HepG2 (cell line): ENCODE measurements around the gene ITCH. TPM values are rescaled to one million over a fixed set of nuclear protein-coding genes. Genes with fewer than 3 reads are reported as not detected.

Source experiments
- ATAC-seq: fragments of 200-7000 bp; cut with Tn5 transposase; 3 replicates; pipeline ENCODE4 v1.9.1; 2020; ENCODE audit warnings: mild to moderate bottlenecking, moderate library complexity
- BruUV-seq: library from RNA; stranded (reverse); fragments of 400-500 nt; replicated peaks from 2 replicates; lab custom pipeline; 2021; lab: Mats Ljungman, UMichigan
- CTCF ChIA-PET: fragments of 300-600 bp; formaldehyde crosslinking; extraction: SDS; loops from one replicate; lab custom pipeline; 2021; ENCODE audit warnings: low total read pairs, inconsistent platforms, low intra/inter-chr PET ratio; lab: Yijun Ruan, JAX
- POLR2A ChIA-PET: fragments of 350-600 bp; sonication (Branson Sonifier 250); formaldehyde crosslinking; loops from one replicate; lab custom pipeline; 2020; ENCODE audit warnings: antibody characterized with exemption, inconsistent platforms; lab: Yijun Ruan, JAX
- DNase-seq: peaks from one replicate; pipeline ENCODE4 v3.0.0-alpha.2; 2015; ENCODE audit warnings: low spot score
- FAIRE-seq: peaks from 3 replicates; lab custom pipeline; 2011; peaks lifted over from hg19 to GRCh38; lab: Jason Lieb, UNC
- H2AFZ ChIP-seq: one replicate; pipeline ENCODE4 v1.6.1; 2011; ENCODE audit warnings: low read length, inconsistent platforms
- H3K27ac ChIP-seq: fragments of 300-600 bp; 3 replicates; pipeline ENCODE4 v1.8.0; 2011; ENCODE audit warnings: mixed run types, mild to moderate bottlenecking, mixed read lengths, low read length, inconsistent platforms; ENCODE audit not compliant: insufficient read depth; ENCODE audit errors: extremely low read length
- H3K27me3 ChIP-seq, 2 experiments: fragments of 200-600 bp in 1 of 2; 2 replicates in 1 of 2; 3 replicates in 1 of 2; pipeline versions ENCODE4 v1.6.0 to v1.8.0; 2011; ENCODE audit warnings: low read length in 2 of 2, mild to moderate bottlenecking in 2 of 2, moderate library complexity in 2 of 2, inconsistent platforms in 1 of 2; ENCODE audit not compliant: insufficient read depth in 2 of 2, control insufficient read depth in 1 of 2
- H3K36me3 ChIP-seq, 2 experiments: fragments of 200-600 bp in 1 of 2; replicated peaks in 1 of 2; 2 replicates in 1 of 2; 3 replicates in 1 of 2; pipeline versions ENCODE4 v1.5.1 to v1.8.0; 2011; ENCODE audit warnings: low read length in 2 of 2, inconsistent platforms in 1 of 2; ENCODE audit not compliant: insufficient read depth in 2 of 2, control insufficient read depth in 1 of 2
- H3K4me1 ChIP-seq: 2 replicates; pipeline ENCODE4 v1.5.1; 2012; ENCODE audit warnings: low read length, inconsistent platforms; ENCODE audit not compliant: insufficient read depth
- H3K4me2 ChIP-seq: 2 replicates; pipeline ENCODE4 v1.6.0; 2011; ENCODE audit warnings: low read depth, low read length, inconsistent platforms
- H3K4me3 ChIP-seq, 3 experiments: fragments of 200-600 bp in 1 of 3; sonication (generic), shearing (Covaris generic) in 1 of 3; replicated peaks in 1 of 3; 2 replicates each; pipeline ENCODE4 v1.5.1; 2011 to 2016; ENCODE audit warnings: low read length in 3 of 3, inconsistent platforms in 2 of 3, low read depth in 2 of 3, mild to moderate bottlenecking in 2 of 3, control low read depth in 1 of 3, mixed read lengths in 1 of 3; ENCODE audit not compliant: insufficient read depth in 1 of 3
- H3K79me2 ChIP-seq: one replicate; pipeline ENCODE4 v1.6.1; 2011; ENCODE audit warnings: low read length, inconsistent platforms; ENCODE audit not compliant: insufficient read depth
- H3K9ac ChIP-seq: 2 replicates; pipeline ENCODE4 v1.6.0; 2011; ENCODE audit warnings: mild to moderate bottlenecking, low read depth, low read length, inconsistent platforms; ENCODE audit not compliant: insufficient read depth
- H3K9me3 ChIP-seq: 2 replicates; pipeline ENCODE4 v1.5.1; 2012; ENCODE audit warnings: mild to moderate bottlenecking, low read length
- H4K20me1 ChIP-seq: 2 replicates; pipeline ENCODE4 v1.6.0; 2011; ENCODE audit warnings: inconsistent platforms, mild to moderate bottlenecking, low read length, moderate library complexity; ENCODE audit not compliant: insufficient read depth
- EP300 ChIP-seq, 3 experiments: sonication (generic) in 1 of 3; formaldehyde crosslinking in 1 of 3; IDR thresholded peaks; 2 replicates each; pipeline versions ENCODE4 v1.5.1 to v1.6.1; 2011 to 2020; ENCODE audit warnings: low read depth in 2 of 3, low read length in 2 of 3, borderline replicate concordance in 1 of 3, improper control_type of control experiment in 1 of 3, mild to moderate bottlenecking in 1 of 3, missing genetic modification reagents in 1 of 3, moderate library complexity in 1 of 3
- MTF2 ChIP-seq: sonication (generic); formaldehyde crosslinking; IDR thresholded peaks from 2 replicates; pipeline ENCODE4 v1.5.0; 2020; ENCODE audit warnings: missing genetic modification reagents, borderline replicate concordance
- NFE2L1 ChIP-seq: sonication (generic); formaldehyde crosslinking; IDR thresholded peaks from 2 replicates; pipeline ENCODE4 v1.4.0; 2020; ENCODE audit warnings: missing genetic modification reagents, mild to moderate bottlenecking, borderline replicate concordance
- SMYD3 ChIP-seq: sonication (generic); formaldehyde crosslinking; IDR thresholded peaks from 2 replicates; pipeline ENCODE4 v1.8.1; 2023; ENCODE audit warnings: mild to moderate bottlenecking, missing genetic modification reagents
- ZBTB8A ChIP-seq: sonication (generic); formaldehyde crosslinking; IDR thresholded peaks from 2 replicates; pipeline ENCODE4 v1.4.0; 2020; ENCODE audit warnings: mild to moderate bottlenecking, low read depth, missing genetic modification reagents, borderline replicate concordance
- ZFP36L1 ChIP-seq: sonication (generic); formaldehyde crosslinking; IDR thresholded peaks from 2 replicates; pipeline ENCODE4 v1.8.0; 2022; ENCODE audit warnings: mild to moderate bottlenecking, missing genetic modification reagents, moderate library complexity
- ZNF432 ChIP-seq: sonication (generic); formaldehyde crosslinking; IDR thresholded peaks from 2 replicates; pipeline ENCODE4 v1.5.0; 2020; ENCODE audit warnings: missing genetic modification reagents, mild to moderate bottlenecking, borderline replicate concordance
- WGBS: methylation state at CpG from one replicate; pipeline ENCODE4 v1.1.6; 2017; ENCODE audit warnings: low lambda C conversion rate; 5-methylcytosine and 5-hydroxymethylcytosine counted together
- in situ Hi-C: cut with HindIII; loops from 2 replicates; pipeline ENCODE4 v1.10.0; 2017; ENCODE audit warnings: low pct_unique_long_range_greater_than_20kb; ENCODE audit not compliant: extremely low pct_ligation_motif_present
- intact Hi-C: fragments of 100-400 bp; cut with micrococcal nuclease; formaldehyde crosslinking; loops from one replicate; pipeline ENCODE4 v1.10.0; 2022; ENCODE audit not compliant: unreplicated experiment
- polyA plus RNA-seq, 8 experiments: library from polyadenylated mRNA; depleted of rRNA in 3 of 8; stranded (reverse) in 7 of 8; unstranded in 1 of 8; fragments of >200 nt; fragmentation: Illumina TruSeq in 4 of 8; extraction: Trizol in 4 of 8; gene quantifications; 2 replicates each; pipeline versions ENCODE4 v1.2.1 to v1.2.3, GENCODE V29; 2011 to 2016; ENCODE audit warnings: low read depth in 4 of 8, missing spikeins in 1 of 8, mixed read lengths in 1 of 8; ENCODE audit not compliant: insufficient read depth in 1 of 8
- total RNA-seq, 5 experiments: library from RNA; depleted of rRNA; stranded (reverse); fragments of >200 nt; fragmentation: Illumina TruSeq; extraction: Trizol; gene quantifications; 2 replicates each; pipeline ENCODE4 v1.2.3, GENCODE V29; 2016; ENCODE audit warnings: low read depth in 1 of 5
- TF ChIP-seq, protein P1 (sequence below): sonication (generic); formaldehyde crosslinking; IDR thresholded peaks from 2 replicates; pipeline ENCODE4 v1.4.0; 2020; ENCODE audit warnings: missing genetic modification reagents
- TF ChIP-seq, protein P2 (sequence below): sonication (generic); formaldehyde crosslinking; IDR thresholded peaks from 2 replicates; pipeline ENCODE4 v1.9.0; 2021; ENCODE audit warnings: missing genetic modification reagents, mild to moderate bottlenecking, borderline replicate concordance

ITCH gene
- total and polyA plus RNA-seq, 2 of the 13 experiments (the other 11 are each of a cell fraction or from before 2014, with no cell fraction given), result 20.5 to 112 TPM

DNA sequence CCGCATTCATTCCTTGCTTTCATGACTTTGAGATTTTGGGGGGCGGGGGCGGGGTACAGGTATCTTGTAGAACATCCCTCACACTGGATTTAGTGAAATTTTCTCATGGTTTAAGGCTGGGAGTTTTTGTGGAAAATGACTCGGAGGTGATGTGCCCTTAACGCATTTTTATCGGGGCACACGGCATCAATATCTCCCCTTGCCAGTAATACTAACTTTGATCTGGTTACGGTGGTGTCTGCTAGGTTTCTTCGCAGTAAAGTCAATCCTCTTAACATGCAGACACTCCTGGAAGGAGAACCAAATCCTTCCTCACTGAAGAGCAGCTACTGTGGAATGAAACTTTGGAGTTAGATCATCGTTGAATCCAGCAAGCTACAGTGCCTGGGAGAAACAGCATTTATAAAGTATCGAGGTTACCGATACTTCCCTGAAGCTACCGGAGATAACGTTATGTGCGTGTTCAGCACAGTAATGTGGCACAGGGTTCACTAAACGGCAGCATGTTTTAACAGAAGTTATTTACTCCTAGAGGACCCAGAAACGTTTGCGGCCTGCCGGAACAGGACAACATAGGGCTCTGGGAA lies 151.9 kb downstream of the ITCH start:
- peaks cover 74% of the 10 kb centered on the region for H3K4me1 ChIP-seq
- peaks cover 41% of the 10 kb centered on the region for H3K79me2 ChIP-seq
- in situ Hi-C loops, result loop anchor here (5.0 kb wide), 1 partner anchor 203 kb away; no protein-coding TSS in a partner anchor
- H3K4me3 ChIP-seq, result peak overlapping the region; percentile 85 to 89 (median 87)
- CTCF ChIA-PET, result no interaction called here
- 39% methylated on average over 19 of the region's 19 CpGs for WGBS
- peak overlapping the region; percentile 84 for H3K4me2 ChIP-seq
- H3K27ac ChIP-seq, result peak overlapping the region; percentile 80
- intact Hi-C loops, result no loop called here
- H3K36me3 ChIP-seq, result peaks cover 0 to 8% of the 10 kb centered on the region in 2 experiments; a peak in 3 of 5 replicates
- H2AFZ ChIP-seq, result no peak overlapping the region
- H3K27me3 ChIP-seq, result no peaks in the 10 kb centered on the region; a peak in 1 of 5 replicates
- ATAC-seq (no peak; the same call in 2 of the 3 replicates), FAIRE-seq (peak; percentile 15), DNase-seq (no peak)
- BruUV-seq, result no TSS peak
- H3K9me3 ChIP-seq, result no peaks in the 10 kb centered on the region
- POLR2A ChIA-PET, result interaction anchor here (0.7 to 3.8 kb wide), 20 partner anchors 9 to 299 kb away, joined by 3 to 57 read pairs (median 4); partner anchors contain the start of genes AHCY, ITCH and PIGU
- peaks cover 14% of the 10 kb centered on the region for H4K20me1 ChIP-seq
- peak overlapping the region; percentile 86 for H3K9ac ChIP-seq
- no peak for TF ChIP-seq EP300 (IDR thresholded peaks at IDR 0.05; ENCODE audit: low read depth in 2 of 2, low read length in 2 of 2)
- peak; percentile 30 for TF ChIP-seq EP300 (CRISPR knock-in tag; IDR thresholded peaks at IDR 0.05; ENCODE audit: borderline replicate concordance)
- no peak for TF ChIP-seq NFE2L1 (CRISPR knock-in tag)
- peak; percentile 19; the same call in 1 of the 2 replicates for TF ChIP-seq MTF2
- TF ChIP-seq ZNF432, result no peak
- TF ChIP-seq, protein P1, sequence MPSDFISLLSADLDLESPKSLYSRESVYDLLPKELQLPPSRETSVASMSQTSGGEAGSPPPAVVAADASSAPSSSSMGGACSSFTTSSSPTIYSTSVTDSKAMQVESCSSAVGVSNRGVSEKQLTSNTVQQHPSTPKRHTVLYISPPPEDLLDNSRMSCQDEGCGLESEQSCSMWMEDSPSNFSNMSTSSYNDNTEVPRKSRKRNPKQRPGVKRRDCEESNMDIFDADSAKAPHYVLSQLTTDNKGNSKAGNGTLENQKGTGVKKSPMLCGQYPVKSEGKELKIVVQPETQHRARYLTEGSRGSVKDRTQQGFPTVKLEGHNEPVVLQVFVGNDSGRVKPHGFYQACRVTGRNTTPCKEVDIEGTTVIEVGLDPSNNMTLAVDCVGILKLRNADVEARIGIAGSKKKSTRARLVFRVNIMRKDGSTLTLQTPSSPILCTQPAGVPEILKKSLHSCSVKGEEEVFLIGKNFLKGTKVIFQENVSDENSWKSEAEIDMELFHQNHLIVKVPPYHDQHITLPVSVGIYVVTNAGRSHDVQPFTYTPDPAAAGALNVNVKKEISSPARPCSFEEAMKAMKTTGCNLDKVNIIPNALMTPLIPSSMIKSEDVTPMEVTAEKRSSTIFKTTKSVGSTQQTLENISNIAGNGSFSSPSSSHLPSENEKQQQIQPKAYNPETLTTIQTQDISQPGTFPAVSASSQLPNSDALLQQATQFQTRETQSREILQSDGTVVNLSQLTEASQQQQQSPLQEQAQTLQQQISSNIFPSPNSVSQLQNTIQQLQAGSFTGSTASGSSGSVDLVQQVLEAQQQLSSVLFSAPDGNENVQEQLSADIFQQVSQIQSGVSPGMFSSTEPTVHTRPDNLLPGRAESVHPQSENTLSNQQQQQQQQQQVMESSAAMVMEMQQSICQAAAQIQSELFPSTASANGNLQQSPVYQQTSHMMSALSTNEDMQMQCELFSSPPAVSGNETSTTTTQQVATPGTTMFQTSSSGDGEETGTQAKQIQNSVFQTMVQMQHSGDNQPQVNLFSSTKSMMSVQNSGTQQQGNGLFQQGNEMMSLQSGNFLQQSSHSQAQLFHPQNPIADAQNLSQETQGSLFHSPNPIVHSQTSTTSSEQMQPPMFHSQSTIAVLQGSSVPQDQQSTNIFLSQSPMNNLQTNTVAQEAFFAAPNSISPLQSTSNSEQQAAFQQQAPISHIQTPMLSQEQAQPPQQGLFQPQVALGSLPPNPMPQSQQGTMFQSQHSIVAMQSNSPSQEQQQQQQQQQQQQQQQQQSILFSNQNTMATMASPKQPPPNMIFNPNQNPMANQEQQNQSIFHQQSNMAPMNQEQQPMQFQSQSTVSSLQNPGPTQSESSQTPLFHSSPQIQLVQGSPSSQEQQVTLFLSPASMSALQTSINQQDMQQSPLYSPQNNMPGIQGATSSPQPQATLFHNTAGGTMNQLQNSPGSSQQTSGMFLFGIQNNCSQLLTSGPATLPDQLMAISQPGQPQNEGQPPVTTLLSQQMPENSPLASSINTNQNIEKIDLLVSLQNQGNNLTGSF (CRISPR knock-in tag), result no peak
- TF ChIP-seq ZBTB8A (CRISPR knock-in tag), result 0 out of 2 replicates have a peak, but pooled peaks have one; percentile 49
- TF ChIP-seq, protein P2, sequence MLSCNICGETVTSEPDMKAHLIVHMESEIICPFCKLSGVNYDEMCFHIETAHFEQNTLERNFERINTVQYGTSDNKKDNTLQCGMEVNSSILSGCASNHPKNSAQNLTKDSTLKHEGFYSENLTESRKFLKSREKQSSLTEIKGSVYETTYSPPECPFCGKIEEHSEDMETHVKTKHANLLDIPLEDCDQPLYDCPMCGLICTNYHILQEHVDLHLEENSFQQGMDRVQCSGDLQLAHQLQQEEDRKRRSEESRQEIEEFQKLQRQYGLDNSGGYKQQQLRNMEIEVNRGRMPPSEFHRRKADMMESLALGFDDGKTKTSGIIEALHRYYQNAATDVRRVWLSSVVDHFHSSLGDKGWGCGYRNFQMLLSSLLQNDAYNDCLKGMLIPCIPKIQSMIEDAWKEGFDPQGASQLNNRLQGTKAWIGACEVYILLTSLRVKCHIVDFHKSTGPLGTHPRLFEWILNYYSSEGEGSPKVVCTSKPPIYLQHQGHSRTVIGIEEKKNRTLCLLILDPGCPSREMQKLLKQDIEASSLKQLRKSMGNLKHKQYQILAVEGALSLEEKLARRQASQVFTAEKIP, result 0 out of 2 replicates have a peak, but pooled peaks have one; percentile 14
- TF ChIP-seq SMYD3 (CRISPR knock-in tag), result no peak
- 0 out of 2 replicates have a peak, but pooled peaks have one; percentile 30 for TF ChIP-seq ZFP36L1 (CRISPR knock-in tag)
